GM19025 (cell line): ENCODE measurements around the gene TRABD2B.
"Not testable (repeated sequence)": the region's sequence is repeated elsewhere in the genome, so short reads cannot be mapped to it uniquely, and the experiment has no call there.

Experiments
- ATAC-seq: cut with Tn5 transposase; IDR thresholded peaks from one replicate; pipeline ENCODE4 v1.9.1; 2021; ENCODE audit warnings: mild to moderate bottlenecking, low read depth, moderate library complexity; ENCODE audit not compliant: unreplicated experiment

TRABD2B gene

GRCh38 chr1:47970882-47971281, 26.3 kb downstream of the TRABD2B start:
- no peak for ATAC-seq

GRCh38 chr1:47969478-47969877, 27.7 kb downstream of the TRABD2B start:
- no peak for ATAC-seq

- no peak for ATAC-seq
Measured at GRCh38 chr1:47968556-47968888, 28.7 kb downstream of the TRABD2B start.

- no peak for ATAC-seq
Measured at GRCh38 chr1:47967864-47968555, 29.2 kb downstream of the TRABD2B start.

- ATAC-seq = no peak
Measured at GRCh38 chr1:47965816-47966215, 31.4 kb downstream of the TRABD2B start.

GRCh38 chr1:47964636-47965035, 32.5 kb downstream of the TRABD2B start:
- no peak for ATAC-seq

GRCh38 chr1:47963568-47964358, 33.4 kb downstream of the TRABD2B start:
- ATAC-seq = no peak

- ATAC-seq = no peak
Measured at GRCh38 chr1:47962750-47963492, 34.3 kb downstream of the TRABD2B start.

- ATAC-seq = not testable (repeated sequence)
Measured at GRCh38 chr1:47961835-47962234, 35.4 kb downstream of the TRABD2B start.

GRCh38 chr1:47956491-47956890, 40.7 kb downstream of the TRABD2B start:
- ATAC-seq = not testable (repeated sequence)

GRCh38 chr1:47953661-47954060, 43.5 kb downstream of the TRABD2B start:
- ATAC-seq = no peak

- ATAC-seq = no peak
Measured at GRCh38 chr1:47951545-47952235, 45.5 kb downstream of the TRABD2B start.

GRCh38 chr1:47951026-47951425, 46.2 kb downstream of the TRABD2B start:
- ATAC-seq = no peak

GRCh38 chr1:47950471-47950870, 46.7 kb downstream of the TRABD2B start:
- ATAC-seq = no peak

GRCh38 chr1:47948126-47948525, 49.1 kb downstream of the TRABD2B start:
- no peak for ATAC-seq

- ATAC-seq = no peak
Measured at GRCh38 chr1:47947531-47947930, 49.7 kb downstream of the TRABD2B start.

GRCh38 chr1:47944561-47944960, 52.6 kb downstream of the TRABD2B start:
- no peak for ATAC-seq

- no peak for ATAC-seq
Measured at GRCh38 chr1:47942240-47942629, 55.0 kb downstream of the TRABD2B start.

- ATAC-seq = no peak
Measured at GRCh38 chr1:47941609-47942239, 55.5 kb downstream of the TRABD2B start.

GRCh38 chr1:47940779-47941178, 56.4 kb downstream of the TRABD2B start:
- no peak for ATAC-seq
